ENCODE results near the gene CACNA1A. TPM values are rescaled to one million over a fixed set of nuclear protein-coding genes. Genes with fewer than 3 reads are reported as not detected.

The CACNA1A gene
- total and polyA plus RNA-seq, 11 donors, result 0.17 to 1.2 (median 0.67) TPM

- TF ChIP-seq CTCF (IDR thresholded peaks at IDR 0.05), result no peak
- TF ChIP-seq POLR2A (IDR thresholded peaks at IDR 0.05), result no peak
- H3K4me1 ChIP-seq, result peaks cover 8 to 95% (median 50%) of the 10 kb centered on the region in 12 donors
- H3K4me3 ChIP-seq, result peak overlapping the region in 1 of 12 donors; percentile 62
- ATAC-seq, result no peak
- peak overlapping the region; percentile 84 to 99 (median 96) for H3K27ac ChIP-seq
- H3K9me3 ChIP-seq, result no peaks in the 10 kb centered on the region
- no peak for DNase-seq
- intact Hi-C loops (cut with DNase I), result loop anchor here in 4 of 10 donors (2.0 to 5.0 kb wide), 2 partner anchors 15 to 42 kb away; partner anchors contain the start of genes IER2 (in 1 of the 4) and STX10 (in 1 of the 4)
- H3K36me3 ChIP-seq, result no peaks in the 10 kb centered on the region
- WGBS, 4 donors, result 77 to 80% (median 80%) methylated on average over 19 of the region's 19 CpGs
- H3K27me3 ChIP-seq, result no peaks in the 10 kb centered on the region
Observed at GRCh38 chr19:13165162-13165997, 340.9 kb downstream of the CACNA1A start.

- peak; percentile 34 to 70 (median 46) for ATAC-seq
Observed at GRCh38 chr19:13164343-13165161, 341.7 kb downstream of the CACNA1A start.

GRCh38 chr19:13163609-13164342, 342.5 kb downstream of the CACNA1A start:
- TF ChIP-seq POLR2A (IDR thresholded peaks at IDR 0.05) (no peak), CTCF (IDR thresholded peaks at IDR 0.05) (no peak)
- no peaks in the 10 kb centered on the region for H3K36me3 ChIP-seq
- peaks cover 8 to 83% (median 50%) of the 10 kb centered on the region in 12 donors for H3K4me1 ChIP-seq
- ATAC-seq (peak; percentile 15 to 53 (median 34)), DNase-seq (peak; percentile 72 to 83 (median 76))
- H3K9me3 ChIP-seq, result no peaks in the 10 kb centered on the region
- WGBS, 4 donors, result 22 to 33% (median 29%) methylated on average over 19 to 20 of the region's 20 CpGs
- intact Hi-C loops (cut with DNase I), result loop anchor here in 1 of 10 donors (2.0 kb wide), 1 partner anchor 13 kb away; the partner anchor contains the start of genes IER2 and STX10
- H3K27me3 ChIP-seq, result no peaks in the 10 kb centered on the region
- H3K4me3 ChIP-seq, result peak overlapping the region in 10 of 12 donors; percentile 32 to 62 (median 52)
- H3K27ac ChIP-seq, result peak overlapping the region; percentile 84 to 99 (median 96)

More at GRCh38 chr19:13164343-13165161, 341.7 kb downstream of the CACNA1A start:
- H3K9me3 ChIP-seq, result no peaks in the 10 kb centered on the region
- peak overlapping the region in 9 of 12 donors; percentile 41 to 62 (median 54) for H3K4me3 ChIP-seq
- peak overlapping the region; percentile 84 to 99 (median 96) for H3K27ac ChIP-seq
- H3K27me3 ChIP-seq, result no peaks in the 10 kb centered on the region
- intact Hi-C loops (cut with DNase I), result loop anchor here in 4 of 10 donors (2.0 to 5.0 kb wide), 2 partner anchors 14 to 43 kb away; partner anchors contain the start of genes IER2 (in 1 of the 4) and STX10 (in 1 of the 4)
- H3K4me1 ChIP-seq, result peaks cover 8 to 91% (median 50%) of the 10 kb centered on the region in 12 donors
- TF ChIP-seq CTCF (IDR thresholded peaks at IDR 0.05) (no peak), POLR2A (IDR thresholded peaks at IDR 0.05) (no peak)
- peak; percentile 86 to 91 (median 88) for DNase-seq
- 25 to 41% (median 35%) methylated on average over 16 to 19 of the region's 19 CpGs for WGBS, 4 donors
- H3K36me3 ChIP-seq, result no peaks in the 10 kb centered on the region

Measured in heart left ventricle (tissue), 16 donors.